KOPT-K1 (cell line): ENCODE measurements around the gene NPAS3.

Experiments used
- H3K27ac ChIP-seq: fragments of 200-600 bp; sonication (generic); 2 replicates; pipeline ENCODE4 v1.5.1; 2016; ENCODE audit warnings: antibody characterized with exemption, mild to moderate bottlenecking, low read depth, low read length; ENCODE audit not compliant: poor library complexity, severe bottlenecking
- H3K36me3 ChIP-seq: fragments of 200-600 bp; sonication (generic); 2 replicates; pipeline ENCODE4 v1.5.1; 2017; ENCODE audit warnings: antibody characterized with exemption, mild to moderate bottlenecking, low read length, moderate library complexity; ENCODE audit not compliant: insufficient read depth
- H3K9me3 ChIP-seq: fragments of 200-600 bp; sonication (generic); 2 replicates; pipeline ENCODE4 v1.5.1; 2017; ENCODE audit warnings: antibody characterized with exemption, low read length, mild to moderate bottlenecking; ENCODE audit not compliant: insufficient read depth, poor library complexity, severe bottlenecking

The NPAS3 gene

DNA sequence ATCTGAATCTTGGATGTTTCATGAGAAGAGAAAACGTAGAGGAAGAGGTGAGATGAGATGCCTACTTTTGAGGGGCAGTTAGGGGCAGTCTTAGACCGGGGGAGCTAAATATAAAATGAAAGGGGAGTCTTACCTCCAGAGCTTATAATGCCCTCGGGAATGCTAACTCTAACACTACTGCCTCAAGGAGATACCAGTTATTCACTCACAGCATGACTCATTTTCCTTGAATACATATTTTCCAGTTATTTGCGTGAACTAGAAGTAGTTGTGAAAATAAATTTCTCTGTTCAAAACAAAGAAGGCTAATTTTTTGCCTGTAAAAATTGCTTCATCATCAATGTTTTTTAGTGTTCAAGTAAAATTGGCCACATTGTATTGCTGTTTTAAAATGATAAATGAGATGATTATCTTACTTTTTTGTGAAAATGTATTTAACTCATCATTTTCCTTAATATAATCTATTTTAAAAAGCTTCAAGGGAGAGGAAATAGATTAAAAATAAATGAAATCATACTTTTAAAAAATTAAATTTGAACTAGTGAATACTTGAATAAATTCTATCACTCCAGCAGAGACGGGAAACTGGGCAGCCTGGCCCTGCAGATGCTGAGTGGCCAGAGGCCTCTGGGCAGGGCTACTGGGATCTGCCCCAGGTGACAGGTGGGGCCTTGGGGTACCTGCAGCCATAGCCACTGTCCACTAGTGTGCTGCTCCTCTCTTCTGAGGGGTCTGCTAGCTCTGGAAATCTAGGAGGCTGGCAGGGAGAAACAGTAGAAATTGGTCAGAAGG lies 672.9 kb downstream of the NPAS3 start:
- Histone ChIP-seq H3K9me3 (no peaks in the 10 kb centered on the region), H3K27ac (no peak overlapping the region)

GRCh38 chr14:33612197-33612505 lies 673.5 kb downstream of the NPAS3 start:
- Histone ChIP-seq H3K27ac (no peak overlapping the region), H3K9me3 (no peaks in the 10 kb centered on the region), H3K36me3 (no peaks in the 10 kb centered on the region)

More for the DNA sequence above, 672.9 kb downstream of the NPAS3 start:
- H3K36me3 ChIP-seq, result no peaks in the 10 kb centered on the region

GRCh38 chr14:33617154-33617553 lies 678.5 kb downstream of the NPAS3 start:
- no peaks in the 10 kb centered on the region for H3K9me3 ChIP-seq
- H3K36me3 ChIP-seq, result no peaks in the 10 kb centered on the region
- no peak overlapping the region for H3K27ac ChIP-seq

GRCh38 chr14:33618361-33619105 lies 679.9 kb downstream of the NPAS3 start:
- Histone ChIP-seq H3K36me3 (no peaks in the 10 kb centered on the region), H3K9me3 (no peaks in the 10 kb centered on the region), H3K27ac (no peak overlapping the region)

DNA sequence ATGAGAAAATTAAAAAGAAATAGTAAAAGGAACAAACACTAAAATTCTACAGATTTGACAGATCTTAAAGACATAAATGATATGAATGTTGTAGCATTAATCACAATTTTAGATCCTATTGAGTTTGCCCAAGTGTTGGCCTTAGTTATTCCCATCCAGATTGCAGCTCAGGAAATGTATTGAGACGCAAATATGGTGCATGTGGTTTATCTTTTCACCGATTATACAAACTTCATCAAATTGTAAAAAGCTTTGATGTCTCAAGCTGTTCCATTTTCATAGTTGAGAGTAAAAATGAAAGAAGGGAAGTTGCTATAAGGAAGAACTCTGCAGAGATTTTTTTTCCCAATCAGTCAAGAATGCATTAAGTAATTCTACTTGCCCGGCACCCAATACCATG lies 683.8 kb downstream of the NPAS3 start:
- no peaks in the 10 kb centered on the region for H3K36me3 ChIP-seq
- no peak overlapping the region for H3K27ac ChIP-seq
- H3K9me3 ChIP-seq, result no peaks in the 10 kb centered on the region

GRCh38 chr14:33629792-33630191 lies 691.1 kb downstream of the NPAS3 start:
- no peak overlapping the region for H3K27ac ChIP-seq
- H3K9me3 ChIP-seq, result no peaks in the 10 kb centered on the region
- no peaks in the 10 kb centered on the region for H3K36me3 ChIP-seq

DNA sequence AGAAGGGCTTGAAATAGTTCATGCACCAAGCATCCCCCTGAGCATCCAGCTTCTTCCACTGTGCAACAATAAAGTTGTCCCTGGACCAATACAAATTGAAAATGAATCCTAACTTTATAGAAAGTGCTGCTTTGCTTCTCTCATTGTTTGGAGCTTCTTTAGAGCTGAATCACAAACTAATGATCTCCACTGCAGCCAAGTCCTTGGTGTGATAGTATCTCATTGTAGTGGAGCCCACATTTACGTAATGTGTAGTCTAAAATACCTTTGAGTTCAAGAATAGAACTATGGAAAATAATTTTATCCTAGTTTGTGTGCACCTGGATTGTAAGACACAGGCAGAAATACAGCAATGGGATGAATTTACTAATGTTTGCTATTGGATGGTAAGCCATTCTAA lies 692.3 kb downstream of the NPAS3 start:
- Histone ChIP-seq H3K27ac (no peak overlapping the region), H3K9me3 (no peaks in the 10 kb centered on the region), H3K36me3 (no peaks in the 10 kb centered on the region)

DNA sequence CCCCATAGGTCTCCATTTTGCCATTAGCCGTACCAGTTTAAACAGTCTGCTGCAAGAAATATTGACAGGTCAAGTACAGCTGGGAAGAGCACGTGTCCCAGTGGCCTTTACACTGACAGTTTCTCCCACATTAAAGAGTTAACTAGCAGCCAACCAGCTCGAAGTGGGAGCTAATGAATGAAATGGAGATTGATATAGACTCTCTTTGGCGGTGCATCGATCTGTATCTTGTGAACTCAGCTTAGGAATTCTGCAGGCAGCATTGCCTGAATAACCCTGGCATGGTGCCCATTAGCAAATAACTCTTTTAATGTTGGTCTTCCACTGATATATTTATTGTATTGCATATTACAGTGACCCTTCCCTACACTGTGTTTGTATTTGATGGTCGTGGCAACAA lies 692.8 kb downstream of the NPAS3 start:
- H3K9me3 ChIP-seq, result no peaks in the 10 kb centered on the region
- no peak overlapping the region for H3K27ac ChIP-seq
- no peaks in the 10 kb centered on the region for H3K36me3 ChIP-seq

- no peaks in the 10 kb centered on the region for H3K36me3 ChIP-seq
- no peaks in the 10 kb centered on the region for H3K9me3 ChIP-seq
- no peak overlapping the region for H3K27ac ChIP-seq
These were observed 696.0 kb downstream of the NPAS3 start for GRCh38 chr14:33634631-33635030.

- no peaks in the 10 kb centered on the region for H3K9me3 ChIP-seq
- no peak overlapping the region for H3K27ac ChIP-seq
- no peaks in the 10 kb centered on the region for H3K36me3 ChIP-seq
These were observed 698.0 kb downstream of the NPAS3 start for GRCh38 chr14:33636716-33637115.

DNA sequence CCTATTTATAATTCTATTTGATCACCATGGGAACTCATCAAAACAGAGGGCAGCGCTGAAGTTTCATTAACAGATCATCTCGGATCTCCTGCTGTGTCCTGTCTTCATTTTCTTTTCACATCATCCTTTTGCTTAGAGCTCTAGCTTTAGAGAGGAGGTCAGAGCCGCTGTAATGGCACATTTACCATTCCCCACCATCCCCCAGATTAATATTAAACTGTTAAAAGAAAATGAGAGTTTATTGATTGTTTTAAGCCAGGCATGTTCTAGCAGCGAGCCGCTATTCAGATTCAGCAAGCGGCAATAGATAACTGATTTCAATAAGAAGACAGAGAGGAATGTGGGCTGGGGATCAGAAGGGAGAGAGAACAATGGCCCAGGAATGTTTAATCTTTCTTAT lies 703.4 kb downstream of the NPAS3 start:
- no peaks in the 10 kb centered on the region for H3K36me3 ChIP-seq
- H3K9me3 ChIP-seq, result no peaks in the 10 kb centered on the region
- H3K27ac ChIP-seq, result no peak overlapping the region

- no peaks in the 10 kb centered on the region for H3K9me3 ChIP-seq
- H3K36me3 ChIP-seq, result no peaks in the 10 kb centered on the region
- H3K27ac ChIP-seq, result no peak overlapping the region
These were observed 704.1 kb downstream of the NPAS3 start for GRCh38 chr14:33642691-33643244.

DNA sequence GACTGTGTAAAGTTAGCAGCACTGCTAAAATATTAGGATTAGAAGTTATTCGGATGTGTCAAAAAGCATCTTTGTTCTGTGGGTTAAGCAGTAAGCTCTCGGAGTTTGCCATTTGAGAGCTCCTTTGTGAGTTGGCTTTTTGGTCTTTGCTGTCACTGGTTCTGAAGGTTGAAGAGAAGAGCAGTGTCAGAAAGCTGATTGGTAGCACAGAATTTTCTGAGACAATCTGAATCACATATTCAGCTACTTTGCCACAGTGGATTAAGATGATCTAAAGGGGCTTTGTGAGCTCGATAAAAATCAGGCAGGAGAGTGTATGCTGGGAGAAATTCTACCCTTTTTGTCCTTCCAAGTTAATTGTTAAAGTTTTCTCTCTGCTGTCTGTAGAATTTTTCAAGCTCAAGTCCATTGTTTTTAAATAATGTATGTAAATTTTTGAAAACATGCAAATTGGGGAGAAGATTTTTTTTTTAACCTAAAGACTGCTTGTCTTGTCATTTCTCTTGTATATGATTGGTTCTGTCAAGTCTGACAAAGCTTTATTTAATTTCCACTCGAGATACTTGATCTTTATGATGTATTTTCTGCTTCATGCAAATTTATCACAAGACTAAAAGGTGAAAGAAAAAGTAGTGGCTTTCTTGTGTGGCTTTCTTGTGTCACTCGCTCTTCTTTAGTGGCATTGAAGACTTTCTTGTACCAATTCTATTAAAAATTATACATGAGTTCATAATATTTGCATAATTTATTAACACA lies 704.9 kb downstream of the NPAS3 start:
- H3K9me3 ChIP-seq, result no peaks in the 10 kb centered on the region
- no peaks in the 10 kb centered on the region for H3K36me3 ChIP-seq
- no peak overlapping the region for H3K27ac ChIP-seq

DNA sequence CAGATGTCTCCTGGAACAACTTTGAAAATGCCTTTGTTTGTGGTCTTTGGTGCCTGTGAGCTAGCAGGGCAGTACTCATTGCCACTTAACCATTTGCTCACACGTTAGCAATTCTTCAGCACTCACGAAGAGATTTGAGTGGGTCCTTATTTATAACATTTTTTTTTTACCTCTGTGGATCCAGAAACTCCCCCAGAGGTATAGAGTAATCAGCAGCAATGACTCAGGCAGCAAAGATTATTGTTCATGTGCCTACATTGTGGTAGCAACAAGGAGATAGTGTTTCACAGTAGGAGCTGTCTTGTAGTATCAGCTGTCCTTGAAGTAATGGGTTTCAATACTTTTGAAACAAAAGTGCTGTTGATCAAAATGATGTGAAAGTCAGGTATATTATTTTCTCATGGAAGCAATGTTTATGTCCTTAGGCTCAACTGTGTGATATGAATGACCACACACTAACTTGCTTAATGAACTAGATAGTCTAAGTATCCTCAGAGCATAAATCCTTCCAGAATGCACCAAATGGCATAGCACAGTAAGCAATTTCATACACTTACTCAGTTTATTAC lies 708.1 kb downstream of the NPAS3 start:
- H3K9me3 ChIP-seq, result no peaks in the 10 kb centered on the region
- H3K27ac ChIP-seq, result no peak overlapping the region
- no peaks in the 10 kb centered on the region for H3K36me3 ChIP-seq

- Histone ChIP-seq H3K9me3 (no peaks in the 10 kb centered on the region), H3K36me3 (no peaks in the 10 kb centered on the region), H3K27ac (no peak overlapping the region)
These were observed 708.7 kb downstream of the NPAS3 start for GRCh38 chr14:33647385-33647786.
